ENCODE measurements around the gene CTNNBIP1. TPM values are rescaled to one million over a fixed set of nuclear protein-coding genes. Genes with fewer than 3 reads are reported as not detected.

CTNNBIP1 gene
- total RNA-seq, 4 donors from 2014 or later: 13.3 to 42.6 (median 15.7) TPM

- TF ChIP-seq, protein P1, sequence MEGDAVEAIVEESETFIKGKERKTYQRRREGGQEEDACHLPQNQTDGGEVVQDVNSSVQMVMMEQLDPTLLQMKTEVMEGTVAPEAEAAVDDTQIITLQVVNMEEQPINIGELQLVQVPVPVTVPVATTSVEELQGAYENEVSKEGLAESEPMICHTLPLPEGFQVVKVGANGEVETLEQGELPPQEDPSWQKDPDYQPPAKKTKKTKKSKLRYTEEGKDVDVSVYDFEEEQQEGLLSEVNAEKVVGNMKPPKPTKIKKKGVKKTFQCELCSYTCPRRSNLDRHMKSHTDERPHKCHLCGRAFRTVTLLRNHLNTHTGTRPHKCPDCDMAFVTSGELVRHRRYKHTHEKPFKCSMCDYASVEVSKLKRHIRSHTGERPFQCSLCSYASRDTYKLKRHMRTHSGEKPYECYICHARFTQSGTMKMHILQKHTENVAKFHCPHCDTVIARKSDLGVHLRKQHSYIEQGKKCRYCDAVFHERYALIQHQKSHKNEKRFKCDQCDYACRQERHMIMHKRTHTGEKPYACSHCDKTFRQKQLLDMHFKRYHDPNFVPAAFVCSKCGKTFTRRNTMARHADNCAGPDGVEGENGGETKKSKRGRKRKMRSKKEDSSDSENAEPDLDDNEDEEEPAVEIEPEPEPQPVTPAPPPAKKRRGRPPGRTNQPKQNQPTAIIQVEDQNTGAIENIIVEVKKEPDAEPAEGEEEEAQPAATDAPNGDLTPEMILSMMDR (IDR thresholded peaks at IDR 0.05): no peak
These were observed 16.0 kb downstream of the CTNNBIP1 start for GRCh38 chr1:9894115-9894514.

DNA sequence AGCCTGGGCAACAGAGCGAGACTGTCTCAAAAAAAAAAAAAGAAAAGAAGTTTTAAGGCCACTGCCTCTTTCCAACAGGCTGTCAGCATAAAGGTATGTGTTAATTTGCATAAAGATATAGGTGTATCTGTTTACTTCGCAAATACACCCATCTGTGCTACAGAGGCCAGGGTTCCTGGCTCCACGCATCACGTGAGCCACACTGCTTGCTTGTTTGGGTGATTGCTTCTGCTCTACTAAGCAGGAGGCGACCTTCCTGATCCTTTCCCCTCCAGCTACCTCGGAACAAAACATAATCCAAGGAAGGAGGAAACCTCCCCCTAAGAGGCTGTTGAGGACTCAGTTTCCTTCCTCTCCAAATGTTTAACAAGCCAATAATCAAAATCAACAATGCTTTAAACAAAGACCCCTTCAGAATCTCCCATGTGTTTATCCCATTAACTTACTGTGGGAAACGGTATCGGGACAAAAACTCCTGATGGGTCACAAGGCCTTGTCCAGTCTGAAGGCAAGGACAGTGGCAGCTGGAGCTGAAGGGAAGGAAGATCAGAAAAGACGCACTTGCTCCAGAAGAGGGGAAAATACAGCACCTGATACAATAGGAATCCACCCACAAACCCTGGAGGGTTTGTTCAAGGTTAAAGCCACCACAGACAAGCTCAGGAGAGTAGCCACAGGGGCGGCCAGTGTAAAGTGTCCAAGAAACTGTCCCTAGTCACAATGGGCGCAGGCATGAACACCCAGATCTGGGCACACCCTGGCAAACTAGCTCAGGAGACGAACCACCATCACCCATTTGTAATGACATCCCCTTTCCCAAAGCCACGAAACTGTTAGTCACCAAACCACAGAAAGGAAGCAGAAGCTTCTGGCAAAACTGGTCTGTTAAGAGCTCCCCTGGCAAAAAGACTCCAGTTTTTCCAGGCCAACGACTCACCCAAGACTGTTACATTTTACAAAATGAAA lies 17.2 kb downstream of the CTNNBIP1 start:
- no peak for DNase-seq (ENCODE audit: low spot score)
- ATAC-seq (ENCODE audit: low FRiP score): no peak
- TF ChIP-seq, protein P1 (IDR thresholded peaks at IDR 0.05): no peak

More at GRCh38 chr1:9894115-9894514, 16.0 kb downstream of the CTNNBIP1 start:
- ATAC-seq (ENCODE audit: low FRiP score) (no peak), DNase-seq (ENCODE audit: low spot score) (no peak)

DNA sequence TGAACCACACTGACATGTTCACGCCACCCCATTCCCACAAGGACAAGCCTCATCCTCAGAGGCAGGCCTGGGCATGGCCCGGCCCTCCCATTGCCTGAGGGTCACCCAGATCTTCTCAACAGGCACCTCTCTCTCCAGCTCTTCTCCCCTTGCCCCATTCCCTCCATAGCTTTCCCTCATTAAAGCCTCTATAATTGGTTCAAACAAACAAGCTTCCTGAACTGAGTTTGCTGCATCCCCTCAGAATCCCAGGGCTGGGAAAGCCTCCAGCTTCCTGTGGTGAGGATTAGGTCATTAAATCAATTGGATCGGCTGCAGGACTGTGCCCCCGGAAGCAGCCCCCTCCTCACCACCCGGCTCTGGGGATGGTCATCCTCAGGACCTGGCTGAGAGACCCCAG lies 18.9 kb downstream of the CTNNBIP1 start:
- no peak for ATAC-seq (ENCODE audit: low FRiP score)
- DNase-seq (ENCODE audit: low spot score): no peak
- TF ChIP-seq, protein P1 (IDR thresholded peaks at IDR 0.05): no peak

- TF ChIP-seq, protein P1 (IDR thresholded peaks at IDR 0.05): no peak
- peak; percentile 79 for ATAC-seq (ENCODE audit: low FRiP score)
- DNase-seq (ENCODE audit: low spot score): peak; percentile 59
These were observed 19.8 kb downstream of the CTNNBIP1 start for GRCh38 chr1:9890224-9890731.

GRCh38 chr1:9889411-9889810 lies 20.7 kb downstream of the CTNNBIP1 start:
- TF ChIP-seq, protein P1 (IDR thresholded peaks at IDR 0.05): no peak
- DNase-seq (ENCODE audit: low spot score) (no peak), ATAC-seq (ENCODE audit: low FRiP score) (no peak)

- ATAC-seq (ENCODE audit: low FRiP score): no peak
These were observed 21.2 kb downstream of the CTNNBIP1 start for GRCh38 chr1:9888886-9889285.

More at GRCh38 chr1:9888886-9889285, 21.2 kb downstream of the CTNNBIP1 start:
- TF ChIP-seq, protein P1 (IDR thresholded peaks at IDR 0.05): no peak
- no peak for DNase-seq (ENCODE audit: low spot score)

Data from omental fat pad (tissue), 4 donors.